H9 (cell line): ENCODE data around the gene OMP. TPM values are rescaled to one million over a fixed set of nuclear protein-coding genes. Genes with fewer than 3 reads are reported as not detected.
A peak's percentile ranks its signal among the peaks of the same experiment; 100 is the strongest.

Experiments used
- DNase-seq: peaks from one replicate; pipeline ENCODE4 v3.0.0-alpha.2; 2017
- H2AFZ ChIP-seq: one replicate; pipeline ENCODE4 v1.6.1; 2013; ENCODE audit warnings: mild to moderate bottlenecking, low read length, control low read depth, moderate library complexity
- H2AK5ac ChIP-seq: 2 replicates; pipeline ENCODE4 v1.6.1; 2013; ENCODE audit warnings: low read length, control low read depth, mixed read lengths; ENCODE audit not compliant: insufficient read length
- H2BK120ac ChIP-seq: one replicate; pipeline ENCODE4 v1.6.1; 2013; ENCODE audit warnings: low read depth, mild to moderate bottlenecking, low read length, control low read depth, inconsistent platforms; ENCODE audit not compliant: poor library complexity, severe bottlenecking
- H2BK12ac ChIP-seq: 2 replicates; pipeline ENCODE4 v1.6.1; 2013; ENCODE audit warnings: low read length, control low read depth, mixed read lengths, low read depth; ENCODE audit not compliant: insufficient read length
- H2BK15ac ChIP-seq: 2 replicates; pipeline ENCODE4 v1.6.1; 2013; ENCODE audit warnings: low read depth, low read length, control low read depth
- H2BK20ac ChIP-seq: one replicate; pipeline ENCODE4 v1.6.1; 2013; ENCODE audit warnings: low read depth, mild to moderate bottlenecking, low read length, control low read depth, inconsistent platforms; ENCODE audit not compliant: poor library complexity, severe bottlenecking
- H2BK5ac ChIP-seq: 2 replicates; pipeline ENCODE4 v1.6.1; 2013; ENCODE audit warnings: low read length, control low read depth, mixed read lengths; ENCODE audit not compliant: insufficient read length
- H3K14ac ChIP-seq: 2 replicates; pipeline ENCODE4 v1.6.1; 2013; ENCODE audit warnings: low read length, control low read depth; ENCODE audit not compliant: insufficient read depth
- H3K18ac ChIP-seq: 2 replicates; pipeline ENCODE4 v1.6.1; 2013; ENCODE audit warnings: low read depth, mild to moderate bottlenecking, mixed read lengths, low read length, control low read depth; ENCODE audit not compliant: insufficient read length
- H3K23ac ChIP-seq: 2 replicates; pipeline ENCODE4 v1.6.1; 2013; ENCODE audit warnings: low read length, control low read depth, mixed read lengths, low read depth; ENCODE audit not compliant: insufficient read length
- H3K23me2 ChIP-seq: 2 replicates; pipeline ENCODE4 v1.6.1; 2013; ENCODE audit warnings: low read depth, mild to moderate bottlenecking, mixed read lengths, low read length, control low read depth; ENCODE audit not compliant: insufficient read length, poor library complexity, severe bottlenecking
- H3K27ac ChIP-seq: 2 replicates; pipeline ENCODE4 v1.5.1; 2013; ENCODE audit warnings: low read length, control low read depth, mixed read lengths, low read depth; ENCODE audit not compliant: insufficient read length
- H3K27me3 ChIP-seq: 2 replicates; pipeline ENCODE4 v1.6.1; 2013; ENCODE audit warnings: low read length, control low read depth, inconsistent platforms; ENCODE audit not compliant: insufficient read depth
- H3K4ac ChIP-seq: 2 replicates; pipeline ENCODE4 v1.6.1; 2013; ENCODE audit warnings: low read depth, mild to moderate bottlenecking, control low read depth, inconsistent platforms, low read length, moderate library complexity
- H3K4me1 ChIP-seq: 2 replicates; pipeline ENCODE4 v1.6.1; 2013; ENCODE audit warnings: low read length, control low read depth, inconsistent platforms; ENCODE audit not compliant: insufficient read depth
- H3K4me2 ChIP-seq: 2 replicates; pipeline ENCODE4 v1.6.1; 2013; ENCODE audit warnings: low read length, control low read depth, mixed read lengths; ENCODE audit not compliant: insufficient read length, insufficient read depth
- H3K56ac ChIP-seq: 2 replicates; pipeline ENCODE4 v1.6.1; 2013; ENCODE audit warnings: low read depth, mild to moderate bottlenecking, mixed read lengths, low read length, control low read depth; ENCODE audit not compliant: insufficient read length
- H3K79me1 ChIP-seq: 2 replicates; pipeline ENCODE4 v1.6.1; 2013; ENCODE audit warnings: low read depth, mild to moderate bottlenecking, moderate library complexity, low read length, control low read depth, inconsistent platforms; ENCODE audit not compliant: insufficient read depth, poor library complexity, severe bottlenecking
- H3K79me2 ChIP-seq: 2 replicates; pipeline ENCODE4 v1.6.1; 2013; ENCODE audit warnings: low read length, control low read depth, inconsistent platforms; ENCODE audit not compliant: insufficient read depth
- H3K9ac ChIP-seq: 2 replicates; pipeline ENCODE4 v1.6.1; 2013; ENCODE audit warnings: low read length, control low read depth, mixed read lengths; ENCODE audit not compliant: insufficient read length; ENCODE audit errors: extremely low read depth
- H3K9me3 ChIP-seq: one replicate; pipeline ENCODE4 v1.6.1; 2013; ENCODE audit warnings: low read depth, low read length, inconsistent platforms; ENCODE audit not compliant: control insufficient read depth
- H3T11ph ChIP-seq: one replicate; pipeline ENCODE4 v1.6.1; 2013; ENCODE audit warnings: mild to moderate bottlenecking, low read length, control low read depth, inconsistent platforms
- H4K20me1 ChIP-seq: one replicate; pipeline ENCODE4 v1.6.1; 2013; ENCODE audit not compliant: control insufficient read depth, insufficient read length, insufficient read depth
- H4K5ac ChIP-seq: 2 replicates; pipeline ENCODE4 v1.6.1; 2013; ENCODE audit warnings: low read depth, mild to moderate bottlenecking, mixed read lengths, low read length, control low read depth; ENCODE audit not compliant: insufficient read length
- H4K8ac ChIP-seq: replicated peaks from 2 replicates; pipeline ENCODE4 v1.6.1; 2013; ENCODE audit warnings: low read length, control low read depth, mixed read lengths, low read depth; ENCODE audit not compliant: insufficient read length
- H4K91ac ChIP-seq: 2 replicates; pipeline ENCODE4 v1.6.1; 2013; ENCODE audit warnings: low read depth, mild to moderate bottlenecking, moderate library complexity, mixed read lengths, low read length, control low read depth; ENCODE audit not compliant: insufficient read length
- H3K27ac Mint-ChIP-seq, 3 experiments: 2 replicates in 2 of 3; 3 replicates in 1 of 3; pipeline ENCODE4 v1.8.0; 2020 to 2021; ENCODE audit warnings: mixed read lengths in 3 of 3, mild to moderate bottlenecking in 1 of 3, moderate library complexity in 1 of 3
- H3K27me3 Mint-ChIP-seq: 2 replicates; pipeline ENCODE4 v1.8.0; 2021; ENCODE audit warnings: low read depth, mild to moderate bottlenecking, moderate library complexity, mixed read lengths
- H3K36me3 Mint-ChIP-seq, 3 experiments: 2 replicates in 2 of 3; 3 replicates in 1 of 3; pipeline ENCODE4 v1.8.0; 2020 to 2021; ENCODE audit warnings: low read depth in 3 of 3, mixed read lengths in 3 of 3; ENCODE audit not compliant: insufficient read depth in 1 of 3
- H3K4me1 Mint-ChIP-seq, 2 experiments: 2 replicates each; pipeline ENCODE4 v1.8.0; 2020; ENCODE audit warnings: mixed read lengths in 2 of 2
- H3K4me3 Mint-ChIP-seq, 2 experiments: 2 replicates in 1 of 2; 3 replicates in 1 of 2; pipeline ENCODE4 v1.8.0; 2020 to 2021; ENCODE audit warnings: mild to moderate bottlenecking in 2 of 2, mixed read lengths in 2 of 2, moderate library complexity in 1 of 2
- H3K9me3 Mint-ChIP-seq, 2 experiments: 2 replicates in 1 of 2; 3 replicates in 1 of 2; pipeline ENCODE4 v1.8.0; 2020; ENCODE audit warnings: mild to moderate bottlenecking in 2 of 2, mixed read lengths in 2 of 2, moderate library complexity in 1 of 2
- WGBS: extraction: QIAGEN DNeasy Blood & Tissue Kit; methylation state at CpG from one replicate; pipeline ENCODE4 v1.1.7; 2013; ENCODE audit warnings: missing lambda C conversion rate, low lambda C conversion rate, mixed read lengths; ENCODE audit not compliant: insufficient read length; ENCODE audit errors: extremely low coverage; 5-methylcytosine and 5-hydroxymethylcytosine counted together
- total RNA-seq: library from RNA; stranded (reverse); gene quantifications from 2 replicates; pipeline ENCODE4 v1.2.1, GENCODE V29; 2021
- TF ChIP-seq, protein P1 (sequence below): fragments of 200-600 bp; sonication (generic); conservative IDR thresholded peaks from 3 replicates; pipeline ENCODE4 v1.8.0; 2021; ENCODE audit warnings: antibody characterized with exemption, mild to moderate bottlenecking

OMP gene
- total RNA-seq, 1 experiment from 2014 or later, result not detected

DNA sequence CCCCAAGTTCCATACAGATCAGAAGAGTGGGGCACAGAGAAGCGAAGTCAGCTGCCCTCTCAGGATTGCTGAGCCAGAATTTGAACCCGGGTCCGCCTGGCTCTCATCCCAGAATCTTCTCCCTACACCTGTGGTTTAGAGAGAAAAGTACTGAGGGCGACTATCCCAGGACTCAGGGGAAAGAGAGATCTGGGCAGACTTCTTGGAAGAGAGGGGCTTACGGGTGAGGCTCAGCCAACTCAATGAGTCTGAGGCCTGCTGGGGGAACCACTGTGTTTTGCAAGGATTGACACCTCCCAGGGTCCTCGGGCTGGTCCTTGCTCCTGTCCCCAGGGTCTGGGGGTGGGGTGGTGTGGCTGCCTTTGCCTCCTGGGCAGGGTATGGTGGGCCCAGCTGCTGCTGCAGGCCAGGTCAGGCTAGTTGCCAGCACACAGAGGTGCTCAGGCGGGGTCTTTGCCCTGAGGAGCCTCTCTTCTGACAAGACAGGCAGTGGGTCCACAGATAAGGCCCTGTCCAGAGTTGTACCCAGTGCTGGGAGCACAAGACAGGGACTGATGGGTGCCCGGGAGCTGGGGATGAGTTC lies 34.7 kb upstream of the OMP start:
- H3K4me3 Mint-ChIP-seq, result peak overlapping the region; percentile 72 to 90
- Histone ChIP-seq H2BK12ac (no peak overlapping the region), H2BK120ac (no peak overlapping the region), H4K5ac (no peak overlapping the region), H3K79me1 (no peaks in the 10 kb centered on the region), H4K20me1 (no peaks in the 10 kb centered on the region), H3K18ac (no peak overlapping the region), H3K4ac (no peak overlapping the region), H2BK15ac (no peak overlapping the region), H3K79me2 (0 out of 2 replicates have a peak, but pooled peaks cover 2% of the 10 kb centered on the region), H3K14ac (no peak overlapping the region), H3K4me2 (peak overlapping the region; percentile 61), H2AK5ac (no peak overlapping the region), H3K56ac (no peak overlapping the region), H3T11ph (no peak overlapping the region), H3K27me3 (no peaks in the 10 kb centered on the region), H4K8ac (no peak overlapping the region), H3K4me1 (no peaks in the 10 kb centered on the region), H3K27ac (no peak overlapping the region), H2BK5ac (no peak overlapping the region), H3K23ac (no peak overlapping the region), H2BK20ac (no peak overlapping the region), H4K91ac (no peak overlapping the region), H3K9ac (no peak overlapping the region), H3K23me2 (peaks cover 10% of the 10 kb centered on the region), H2AFZ (no peak overlapping the region), H3K9me3 (no peaks in the 10 kb centered on the region)
- peaks cover 17 to 22% of the 10 kb centered on the region in 2 experiments for H3K4me1 Mint-ChIP-seq
- TF ChIP-seq, protein P1, sequence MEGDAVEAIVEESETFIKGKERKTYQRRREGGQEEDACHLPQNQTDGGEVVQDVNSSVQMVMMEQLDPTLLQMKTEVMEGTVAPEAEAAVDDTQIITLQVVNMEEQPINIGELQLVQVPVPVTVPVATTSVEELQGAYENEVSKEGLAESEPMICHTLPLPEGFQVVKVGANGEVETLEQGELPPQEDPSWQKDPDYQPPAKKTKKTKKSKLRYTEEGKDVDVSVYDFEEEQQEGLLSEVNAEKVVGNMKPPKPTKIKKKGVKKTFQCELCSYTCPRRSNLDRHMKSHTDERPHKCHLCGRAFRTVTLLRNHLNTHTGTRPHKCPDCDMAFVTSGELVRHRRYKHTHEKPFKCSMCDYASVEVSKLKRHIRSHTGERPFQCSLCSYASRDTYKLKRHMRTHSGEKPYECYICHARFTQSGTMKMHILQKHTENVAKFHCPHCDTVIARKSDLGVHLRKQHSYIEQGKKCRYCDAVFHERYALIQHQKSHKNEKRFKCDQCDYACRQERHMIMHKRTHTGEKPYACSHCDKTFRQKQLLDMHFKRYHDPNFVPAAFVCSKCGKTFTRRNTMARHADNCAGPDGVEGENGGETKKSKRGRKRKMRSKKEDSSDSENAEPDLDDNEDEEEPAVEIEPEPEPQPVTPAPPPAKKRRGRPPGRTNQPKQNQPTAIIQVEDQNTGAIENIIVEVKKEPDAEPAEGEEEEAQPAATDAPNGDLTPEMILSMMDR, result no peak
- no peaks in the 10 kb centered on the region for H3K9me3 Mint-ChIP-seq
- H3K36me3 Mint-ChIP-seq, result no peaks in the 10 kb centered on the region
- no CpG with 5 or more reads among the region's 8 CpGs for WGBS
- peak overlapping the region in 1 of 3 experiments; percentile 68; a peak in 1 of 7 replicates for H3K27ac Mint-ChIP-seq
- DNase-seq, result peak; percentile 27
- H3K27me3 Mint-ChIP-seq, result peaks cover 19% of the 10 kb centered on the region
